Activated CD4-positive, CD25-positive, alpha-beta regulatory T cell (primary cell): ENCODE data around the gene RASGEF1C.

Experiments used
- DNase-seq, 4 experiments: peaks; one replicate each; lab custom pipeline; 2025; lab: John Stamatoyannopoulos, UW

The RASGEF1C gene

DNA sequence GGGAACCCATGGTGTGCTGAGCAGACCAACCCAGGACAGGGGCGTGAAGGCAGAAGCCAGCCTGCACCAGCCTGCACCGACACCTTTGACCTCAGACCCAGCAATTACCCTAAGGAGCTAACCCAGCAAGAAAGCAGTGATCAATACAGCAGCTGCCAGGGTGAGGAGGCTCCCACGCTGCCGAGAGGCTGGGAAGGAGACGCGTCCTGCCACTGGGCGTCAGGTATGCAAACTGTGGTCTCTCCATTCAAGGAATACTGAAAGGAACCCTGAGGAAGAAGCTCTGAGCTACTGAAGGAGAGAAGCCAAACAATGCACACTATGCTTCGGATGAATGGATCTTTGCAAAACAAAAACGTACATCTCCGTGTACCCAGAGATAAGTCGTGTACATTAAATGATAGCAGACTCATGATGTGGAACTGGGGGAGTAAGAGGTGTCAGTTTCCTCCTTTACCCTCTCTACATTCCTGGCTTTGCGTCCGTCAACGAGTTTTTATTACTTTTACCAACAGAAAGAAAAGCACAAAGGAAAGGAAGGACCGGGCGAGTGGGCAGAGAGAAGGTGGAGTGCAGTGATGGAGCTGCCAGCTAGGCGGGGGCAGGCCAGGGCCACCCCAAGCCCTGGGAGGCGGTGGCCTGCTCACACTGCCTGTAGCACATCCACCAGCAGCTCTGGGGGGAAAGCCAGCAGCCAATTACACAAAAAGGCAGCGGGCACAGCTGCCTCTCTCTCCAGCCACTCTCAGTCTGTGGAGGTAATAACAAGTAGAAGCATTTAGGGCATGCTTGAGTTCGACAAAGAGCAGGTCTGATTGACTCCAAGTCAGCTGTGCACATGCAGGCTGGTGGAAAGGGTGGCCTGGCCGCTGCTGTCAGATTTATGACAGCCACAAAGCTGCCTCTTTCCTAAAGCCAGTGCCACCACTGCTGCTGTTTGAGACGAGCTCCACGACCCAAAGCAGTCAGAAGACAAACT, 29.3 kb downstream of the RASGEF1C start:
- no peak for DNase-seq

- DNase-seq: no peak
Measured at GRCh38 chr5:180178531-180179441, 30.2 kb downstream of the RASGEF1C start.

GRCh38 chr5:180176191-180176590, 32.8 kb downstream of the RASGEF1C start:
- DNase-seq: no peak

- no peak for DNase-seq
Measured at GRCh38 chr5:180175015-180175431, 34.0 kb downstream of the RASGEF1C start.

DNA sequence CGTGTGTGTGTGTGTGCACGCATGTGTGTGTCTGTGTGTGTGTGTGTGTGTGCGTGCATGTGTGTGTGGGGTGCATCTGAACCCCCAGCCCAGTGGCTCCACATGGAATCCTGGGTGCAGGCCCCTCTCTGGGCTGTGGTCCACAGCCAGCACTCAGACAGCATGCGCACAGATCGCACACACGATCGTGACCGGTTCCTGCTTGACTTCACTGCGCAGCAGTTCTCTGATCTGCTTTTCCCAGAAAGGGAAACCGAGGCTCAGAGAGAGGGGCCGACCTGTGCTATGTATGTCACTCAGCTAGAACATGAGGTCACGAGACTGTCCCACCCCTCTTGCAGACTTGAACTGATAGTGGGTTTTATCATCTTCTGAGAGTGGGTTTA, 34.4 kb downstream of the RASGEF1C start:
- no peak for DNase-seq

GRCh38 chr5:180173875-180174586, 35.0 kb downstream of the RASGEF1C start:
- DNase-seq: no peak

- no peak for DNase-seq
Measured at GRCh38 chr5:180173198-180173544, 35.8 kb downstream of the RASGEF1C start.

- no peak for DNase-seq
Measured at GRCh38 chr5:180172447-180173197, 36.4 kb downstream of the RASGEF1C start.

- DNase-seq: no peak
Measured at GRCh38 chr5:180171568-180172094, 37.4 kb downstream of the RASGEF1C start.

DNA sequence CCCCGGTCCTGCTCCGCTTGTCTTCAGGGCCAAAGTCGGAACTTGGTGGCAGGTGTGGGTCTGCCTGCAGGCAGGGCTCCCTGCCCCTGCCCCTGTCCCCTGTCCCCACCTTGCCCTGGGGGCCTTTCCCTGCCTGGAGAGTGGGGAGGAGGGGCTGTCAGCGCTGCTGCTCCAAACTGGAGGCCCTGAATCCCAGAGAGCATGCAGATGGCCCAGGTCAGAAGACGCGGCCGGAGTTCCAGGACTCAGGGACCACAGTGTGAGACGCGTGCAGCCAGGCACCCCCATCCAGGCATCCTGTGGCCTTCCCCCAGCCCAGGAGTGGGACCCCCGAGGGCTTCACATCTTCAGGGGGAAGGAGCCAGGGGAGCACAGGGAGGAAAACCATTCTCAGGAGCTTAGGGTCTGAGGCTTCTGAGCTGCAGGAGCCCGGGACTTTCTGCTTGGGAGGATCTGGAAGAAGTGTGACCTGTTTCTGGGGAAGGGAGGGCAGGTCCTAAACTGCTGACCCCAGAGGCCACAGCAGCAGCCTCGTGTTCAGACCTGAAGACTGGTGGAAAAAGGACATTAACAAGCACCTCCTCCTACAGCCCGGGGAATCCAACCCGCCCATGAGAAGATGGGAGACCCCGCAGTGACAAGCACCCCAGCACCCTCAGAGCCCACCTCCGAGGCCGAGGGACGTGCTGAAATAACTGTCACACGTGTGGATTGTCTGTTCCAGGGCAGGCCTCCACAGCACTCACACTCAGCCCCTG, 38.0 kb downstream of the RASGEF1C start:
- no peak for DNase-seq

DNA sequence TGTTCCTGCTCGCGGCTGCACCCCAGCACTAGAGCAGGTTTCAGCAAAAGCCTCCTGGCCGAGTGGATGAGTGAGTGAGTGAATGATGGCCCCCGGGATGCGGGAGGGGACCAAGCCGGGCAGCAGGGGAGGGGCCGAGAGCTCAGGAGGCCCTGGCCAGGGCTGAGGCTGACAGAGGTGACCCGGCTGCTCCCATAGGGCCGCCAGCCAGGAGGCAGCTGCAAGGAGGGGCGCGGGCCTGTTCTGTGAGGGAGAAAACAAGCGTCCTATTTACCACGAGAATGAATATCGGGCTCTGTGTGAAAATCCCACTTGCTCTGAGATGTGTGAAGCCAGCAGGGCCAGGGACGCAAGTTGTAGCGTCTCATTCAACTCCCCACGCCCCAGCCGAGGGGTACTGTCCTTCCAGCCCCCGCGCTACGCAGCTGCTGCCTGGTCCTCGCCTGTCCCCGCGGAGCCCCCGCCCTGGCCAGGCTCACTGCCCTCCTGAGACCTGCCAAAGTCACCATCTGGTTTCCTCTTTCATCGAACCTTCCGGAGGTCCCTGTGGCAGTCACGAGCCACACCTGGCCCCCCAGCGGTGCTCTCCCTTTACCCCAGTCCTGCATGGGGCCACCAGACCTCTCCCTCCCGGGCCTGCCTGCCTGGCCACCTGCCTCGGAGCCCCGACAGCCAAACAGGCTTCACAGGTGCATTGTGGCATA, 38.8 kb downstream of the RASGEF1C start:
- no peak for DNase-seq

DNA sequence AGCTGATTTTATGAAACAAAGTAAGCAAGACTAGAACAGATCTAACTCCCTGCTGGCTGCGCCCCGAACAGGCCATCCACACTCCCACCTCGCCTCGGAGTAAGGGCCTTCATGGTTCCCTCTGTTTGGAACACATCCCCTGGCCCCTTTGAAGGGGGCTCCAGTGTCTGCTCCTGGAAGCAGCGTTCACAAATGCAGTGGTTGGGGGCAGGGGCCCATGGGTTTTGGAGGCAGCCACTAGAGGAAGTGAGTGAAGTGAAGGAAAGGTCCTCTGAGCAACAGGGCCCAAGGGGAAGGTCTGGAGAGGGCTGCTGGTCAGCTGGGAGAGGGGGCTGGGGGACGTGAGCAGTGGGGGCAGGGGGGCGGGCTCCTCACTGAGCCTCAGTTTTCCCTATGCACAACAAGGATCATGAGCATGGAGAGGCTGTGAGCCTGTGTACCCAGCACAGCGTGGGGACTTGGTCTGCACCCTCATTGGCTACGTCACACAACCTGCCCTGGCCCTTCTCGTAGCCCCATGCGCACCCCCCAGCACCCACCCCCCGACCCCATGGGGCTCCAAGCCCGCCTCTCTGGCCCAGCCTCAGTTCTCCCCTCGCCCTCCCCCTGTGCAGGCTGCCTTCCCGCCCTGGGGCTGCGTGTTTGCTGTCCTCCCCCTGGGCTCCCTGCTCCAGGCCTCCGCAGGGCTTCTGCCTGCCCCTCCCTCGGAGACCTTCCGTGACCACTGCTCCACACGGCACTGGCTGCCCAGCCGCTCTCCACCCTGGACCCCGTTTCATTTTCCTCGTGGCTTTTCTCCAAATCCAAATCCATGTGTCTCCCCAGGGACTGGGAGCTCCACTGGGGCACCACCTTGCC, 39.5 kb downstream of the RASGEF1C start:
- no peak for DNase-seq

GRCh38 chr5:180168758-180169157, 40.3 kb downstream of the RASGEF1C start:
- DNase-seq: no peak

DNA sequence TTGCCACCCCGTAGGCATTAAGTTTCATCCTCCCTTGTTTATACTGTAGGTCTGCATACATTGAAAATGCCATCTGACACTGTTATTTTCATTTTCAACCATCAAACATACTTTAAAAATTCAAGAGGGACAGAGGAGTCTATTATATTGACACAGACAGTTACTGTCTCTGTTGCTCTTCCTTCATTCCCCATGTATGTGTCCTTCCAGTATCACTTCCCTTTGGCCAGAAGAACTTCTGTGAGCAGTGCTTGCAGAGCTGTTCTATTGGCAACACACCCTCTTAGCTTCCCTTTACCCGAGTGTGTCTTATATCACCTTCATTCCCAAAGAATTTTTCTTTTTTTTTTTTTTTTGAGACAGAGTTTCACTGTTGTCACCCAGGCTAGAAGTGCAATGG, 42.8 kb downstream of the RASGEF1C start:
- no peak for DNase-seq

GRCh38 chr5:180162304-180162661, 46.7 kb downstream of the RASGEF1C start:
- no peak for DNase-seq

DNA sequence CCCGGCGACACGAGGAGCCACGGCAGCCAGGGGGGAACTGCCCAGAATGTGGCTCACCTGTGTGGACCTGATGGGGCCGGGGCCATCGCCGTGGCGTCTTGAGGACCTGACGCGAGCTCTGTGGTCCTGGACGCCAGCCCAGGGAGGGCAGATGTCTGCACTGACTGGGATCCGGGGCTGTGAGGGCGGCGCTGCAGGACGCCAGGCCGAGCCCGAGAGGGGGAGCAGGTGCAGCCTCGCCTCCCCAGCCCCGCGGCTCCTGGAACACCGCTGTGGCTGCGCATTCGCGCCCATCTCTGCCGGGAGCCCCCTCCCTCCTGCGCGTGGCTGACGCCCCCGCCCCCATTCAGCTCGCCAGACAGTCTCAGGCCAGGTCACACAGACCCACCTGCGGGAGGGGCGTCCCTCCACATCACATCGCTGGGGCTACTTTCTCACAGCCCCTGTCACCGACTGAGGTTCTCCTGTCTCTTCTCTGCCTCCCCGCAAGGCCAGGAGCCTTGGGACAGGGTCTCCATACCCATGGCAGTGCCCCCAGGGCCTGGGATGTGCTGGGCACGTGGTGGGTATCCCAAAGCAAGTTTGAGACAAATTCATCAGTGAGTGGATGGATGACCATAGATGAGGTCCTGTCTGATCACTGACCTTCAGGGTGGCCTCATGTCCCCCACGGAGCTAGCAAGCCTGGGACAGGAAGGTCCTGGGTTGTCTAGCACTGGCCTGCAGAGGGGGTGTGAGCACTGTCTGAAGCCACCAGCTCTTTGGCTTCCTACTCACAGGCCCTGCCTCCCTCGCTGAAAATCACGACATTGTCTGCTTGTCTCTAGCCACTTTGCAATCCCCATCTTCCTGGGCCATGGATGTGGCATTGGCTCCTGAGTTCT, 47.3 kb downstream of the RASGEF1C start:
- DNase-seq: no peak

DNA sequence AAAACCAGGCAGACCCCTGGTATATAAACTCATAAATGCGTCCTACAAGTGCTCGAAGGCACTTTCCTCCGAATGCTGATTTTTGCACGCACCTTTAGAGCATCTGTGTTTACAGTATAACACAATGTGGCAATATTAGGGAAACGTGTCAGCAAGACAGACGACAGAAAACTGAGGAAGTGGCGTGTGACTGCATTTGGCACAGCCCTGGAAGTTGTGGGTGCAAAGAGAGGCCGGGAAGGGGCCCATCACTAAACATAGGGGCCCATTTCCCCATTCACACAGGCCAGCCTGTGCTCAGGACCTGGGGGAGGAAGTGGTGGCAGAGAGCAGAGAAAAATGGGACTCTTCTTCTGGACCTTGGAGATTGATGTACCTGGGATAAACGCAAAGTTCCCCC, 48.2 kb downstream of the RASGEF1C start:
- no peak for DNase-seq

DNA sequence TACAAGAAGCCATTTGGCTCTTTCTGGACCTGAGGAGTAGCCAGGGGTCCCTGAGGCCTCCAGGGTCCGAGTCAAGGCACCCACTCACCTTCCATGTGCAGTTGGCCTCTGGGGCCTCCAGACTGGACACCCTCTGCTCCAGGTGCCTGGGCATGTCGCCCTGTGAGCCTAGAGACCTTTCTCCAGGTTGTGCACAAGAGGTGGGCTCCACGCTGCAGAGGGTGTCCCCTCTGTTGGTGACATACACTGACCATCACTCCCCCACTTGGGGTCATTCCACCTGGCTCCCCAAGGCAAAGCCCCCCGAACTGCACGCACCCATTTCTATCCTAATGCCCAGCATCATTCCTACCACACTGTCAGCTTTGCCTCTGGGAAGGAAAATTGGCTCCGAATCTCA, 48.8 kb downstream of the RASGEF1C start:
- no peak for DNase-seq
